SK-N-SH treated with all-trans-retinoic acid at 6 μM for 48 hours (cell line): Measurements from ENCODE around the gene WBP1L.

Source experiments
- ATAC-seq: fragments of 200-7000 bp; cut with Tn5 transposase; 3 replicates; pipeline ENCODE4 v1.9.1; 2020; ENCODE audit warnings: mild to moderate bottlenecking, moderate library complexity
- ARNTL ChIP-seq: fragments of 450-650 bp; formaldehyde crosslinking; IDR thresholded peaks from 2 replicates; pipeline ENCODE4 v1.5.0; 2020; ENCODE audit warnings: low read depth, mild to moderate bottlenecking, moderate library complexity, borderline replicate concordance
- BACH2 ChIP-seq: fragments of 250-450 bp; sonication (Bioruptor Pico); IDR thresholded peaks from 2 replicates; pipeline ENCODE4 v1.9.0; 2021; ENCODE audit warnings: mild to moderate bottlenecking, borderline replicate concordance
- CREB5 ChIP-seq: fragments of 250-450 bp; sonication (Bioruptor Pico); IDR thresholded peaks from 2 replicates; pipeline ENCODE4 v1.5.1; 2020; ENCODE audit warnings: low read depth, mild to moderate bottlenecking, moderate library complexity
- CSDC2 ChIP-seq: fragments of 250-450 bp; sonication (Bioruptor Pico); IDR thresholded peaks from 2 replicates; pipeline ENCODE4 v1.5.0; 2020; ENCODE audit warnings: mild to moderate bottlenecking, moderate library complexity
- CSRNP3 ChIP-seq: fragments of 250-450 bp; sonication (Bioruptor Pico); IDR thresholded peaks from 2 replicates; pipeline ENCODE4 v1.5.1; 2021; ENCODE audit warnings: mild to moderate bottlenecking, moderate library complexity
- ESRRG ChIP-seq: fragments of 250-450 bp; sonication (Bioruptor Pico); IDR thresholded peaks from 2 replicates; pipeline ENCODE4 v1.6.1; 2021; ENCODE audit warnings: mild to moderate bottlenecking
- GLIS3 ChIP-seq: fragments of 250-450 bp; sonication (Bioruptor Pico); IDR thresholded peaks from 2 replicates; pipeline ENCODE4 v1.5.0; 2020; ENCODE audit warnings: mild to moderate bottlenecking, moderate library complexity
- ISL1 ChIP-seq: fragments of 250-450 bp; sonication (Bioruptor Pico); IDR thresholded peaks from 2 replicates; pipeline ENCODE4 v2.1.2; 2022; ENCODE audit warnings: mild to moderate bottlenecking, moderate library complexity
- OSR1 ChIP-seq: fragments of 250-450 bp; sonication (Bioruptor Pico); IDR thresholded peaks from 2 replicates; pipeline ENCODE4 v1.8.0; 2022; ENCODE audit warnings: moderate library complexity, mild to moderate bottlenecking, inconsistent platforms
- PATZ1 ChIP-seq: fragments of 250-450 bp; sonication (Bioruptor Pico); IDR thresholded peaks from 2 replicates; pipeline ENCODE4 v1.8.0; 2020; ENCODE audit warnings: mild to moderate bottlenecking, moderate library complexity, borderline replicate concordance
- POU6F1 ChIP-seq: fragments of 250-450 bp; sonication (Bioruptor Pico); IDR thresholded peaks from 2 replicates; pipeline ENCODE4 v1.8.0; 2021; ENCODE audit warnings: low read depth, mild to moderate bottlenecking, moderate library complexity, borderline replicate concordance
- PPARA ChIP-seq: fragments of 250-450 bp; sonication (Bioruptor Pico); IDR thresholded peaks from 2 replicates; pipeline ENCODE4 v1.5.0; 2020; ENCODE audit warnings: mild to moderate bottlenecking, borderline replicate concordance
- RARB ChIP-seq: fragments of 250-450 bp; sonication (Bioruptor Pico); IDR thresholded peaks from 2 replicates; pipeline ENCODE4 v1.8.0; 2021; ENCODE audit warnings: mild to moderate bottlenecking, moderate library complexity
- SNAI2 ChIP-seq: fragments of 250-450 bp; sonication (Bioruptor Pico); IDR thresholded peaks from 2 replicates; pipeline ENCODE4 v1.5.0; 2020; ENCODE audit warnings: mild to moderate bottlenecking, moderate library complexity
- TCF4 ChIP-seq: fragments of 250-450 bp; sonication (Bioruptor Pico); IDR thresholded peaks from 2 replicates; pipeline ENCODE4 v1.8.0; 2021; ENCODE audit warnings: mild to moderate bottlenecking, moderate library complexity, borderline replicate concordance
- TOX ChIP-seq: fragments of 250-450 bp; sonication (Bioruptor Pico); IDR thresholded peaks from 2 replicates; pipeline ENCODE4 v1.8.0; 2021; ENCODE audit warnings: mild to moderate bottlenecking, moderate library complexity, borderline replicate concordance
- TSHZ2 ChIP-seq: fragments of 250-450 bp; sonication (Bioruptor Pico); IDR thresholded peaks from 2 replicates; pipeline ENCODE4 v1.5.0; 2020; ENCODE audit warnings: mild to moderate bottlenecking, moderate library complexity
- ZC3H10 ChIP-seq: fragments of 250-450 bp; sonication (Bioruptor Pico); IDR thresholded peaks from 2 replicates; pipeline ENCODE4 v1.5.1; 2021; ENCODE audit warnings: mild to moderate bottlenecking, moderate library complexity
- ZFP3 ChIP-seq: fragments of 250-450 bp; sonication (Bioruptor Pico); IDR thresholded peaks from 2 replicates; pipeline ENCODE4 v1.5.0; 2020; ENCODE audit warnings: mild to moderate bottlenecking, moderate library complexity
- ZFP30 ChIP-seq: fragments of 450-650 bp; formaldehyde crosslinking; IDR thresholded peaks from 2 replicates; pipeline ENCODE4 v1.5.0; 2022; ENCODE audit warnings: mild to moderate bottlenecking, moderate library complexity
- ZNF565 ChIP-seq: fragments of 450-650 bp; formaldehyde crosslinking; conservative IDR thresholded peaks from 2 replicates; pipeline ENCODE4 v1.5.0; 2020; ENCODE audit warnings: low read depth, mild to moderate bottlenecking, moderate library complexity
- ZNF8 ChIP-seq: fragments of 450-650 bp; formaldehyde crosslinking; IDR thresholded peaks from 2 replicates; pipeline ENCODE4 v1.5.0; 2020; ENCODE audit warnings: mild to moderate bottlenecking, moderate library complexity

The WBP1L gene

GRCh38 chr10:102769375-102770107 is 25.8 kb downstream of the WBP1L start:
- no peak for ATAC-seq
- TF ChIP-seq CSDC2 (CRISPR knock-in tag) (no peak), RARB (no peak)

GRCh38 chr10:102770108-102770482 is 26.3 kb downstream of the WBP1L start:
- TF ChIP-seq ISL1 (CRISPR knock-in tag) (no peak), GLIS3 (CRISPR knock-in tag) (no peak), ESRRG (CRISPR knock-in tag) (no peak)
- ATAC-seq = no peak

GRCh38 chr10:102770792-102771191 is 27.0 kb downstream of the WBP1L start:
- ATAC-seq = no peak
- TF ChIP-seq TOX (CRISPR knock-in tag) (no peak), RARB (no peak), CSRNP3 (no peak), ESRRG (CRISPR knock-in tag) (no peak), PPARA (no peak), BACH2 (CRISPR knock-in tag) (no peak), ZNF565 (CRISPR knock-in tag) (no peak), ZFP3 (CRISPR knock-in tag) (no peak), GLIS3 (CRISPR knock-in tag) (no peak), TSHZ2 (no peak), ZFP30 (no peak), TCF4 (CRISPR knock-in tag) (no peak), POU6F1 (no peak), OSR1 (CRISPR knock-in tag) (no peak), CREB5 (no peak), ARNTL (CRISPR knock-in tag) (no peak), CSDC2 (CRISPR knock-in tag) (no peak), ZC3H10 (CRISPR knock-in tag) (no peak), ISL1 (CRISPR knock-in tag) (no peak), PATZ1 (CRISPR knock-in tag) (no peak)
- TF ChIP-seq, all 23 proteins: peak for 0

- ATAC-seq = no peak
- TF ChIP-seq ZNF8 (no peak), SNAI2 (CRISPR knock-in tag) (no peak), POU6F1 (no peak), RARB (no peak), GLIS3 (CRISPR knock-in tag) (no peak), ZC3H10 (CRISPR knock-in tag) (no peak), OSR1 (CRISPR knock-in tag) (no peak), PATZ1 (CRISPR knock-in tag) (no peak)
Observed at GRCh38 chr10:102773320-102773719, 29.6 kb downstream of the WBP1L start.
